ENCODE measurements around the gene NPLOC4.

- TF ChIP-seq, protein P1, sequence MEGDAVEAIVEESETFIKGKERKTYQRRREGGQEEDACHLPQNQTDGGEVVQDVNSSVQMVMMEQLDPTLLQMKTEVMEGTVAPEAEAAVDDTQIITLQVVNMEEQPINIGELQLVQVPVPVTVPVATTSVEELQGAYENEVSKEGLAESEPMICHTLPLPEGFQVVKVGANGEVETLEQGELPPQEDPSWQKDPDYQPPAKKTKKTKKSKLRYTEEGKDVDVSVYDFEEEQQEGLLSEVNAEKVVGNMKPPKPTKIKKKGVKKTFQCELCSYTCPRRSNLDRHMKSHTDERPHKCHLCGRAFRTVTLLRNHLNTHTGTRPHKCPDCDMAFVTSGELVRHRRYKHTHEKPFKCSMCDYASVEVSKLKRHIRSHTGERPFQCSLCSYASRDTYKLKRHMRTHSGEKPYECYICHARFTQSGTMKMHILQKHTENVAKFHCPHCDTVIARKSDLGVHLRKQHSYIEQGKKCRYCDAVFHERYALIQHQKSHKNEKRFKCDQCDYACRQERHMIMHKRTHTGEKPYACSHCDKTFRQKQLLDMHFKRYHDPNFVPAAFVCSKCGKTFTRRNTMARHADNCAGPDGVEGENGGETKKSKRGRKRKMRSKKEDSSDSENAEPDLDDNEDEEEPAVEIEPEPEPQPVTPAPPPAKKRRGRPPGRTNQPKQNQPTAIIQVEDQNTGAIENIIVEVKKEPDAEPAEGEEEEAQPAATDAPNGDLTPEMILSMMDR (IDR thresholded peaks at IDR 0.05): no peak
- TF ChIP-seq POLR2A (IDR thresholded peaks at IDR 0.05): no peak
Observed at GRCh38 chr17:81582341-81582740, 54.6 kb downstream of the NPLOC4 start.
